Smooth muscle cell (in vitro differentiated cells): ENCODE data around the gene MAPKBP1. TPM values are rescaled to one million over a fixed set of nuclear protein-coding genes. Genes with fewer than 3 reads are reported as not detected.

Experiments
- DNase-seq: peaks from one replicate; lab custom pipeline; 2025; ENCODE audit not compliant: unreplicated experiment; lab: John Stamatoyannopoulos, UW
- H2AFZ ChIP-seq: fragments of 200-600 bp; sonication (generic); 2 replicates; pipeline ENCODE4 v1.6.0; 2016; ENCODE audit warnings: antibody characterized with exemption, low read depth, mild to moderate bottlenecking
- H3F3A ChIP-seq: fragments of 200-600 bp; sonication (generic); 2 replicates; pipeline ENCODE4 v1.6.0; 2017; ENCODE audit warnings: antibody characterized with exemption, low read depth
- H3K27ac ChIP-seq: fragments of 200-600 bp; sonication (generic); 2 replicates; pipeline ENCODE4 v1.5.1; 2016; ENCODE audit warnings: low read depth, mild to moderate bottlenecking
- H3K27me3 ChIP-seq: fragments of 200-600 bp; sonication (generic); 2 replicates; pipeline ENCODE4 v1.6.1; 2016; ENCODE audit warnings: low read depth, mild to moderate bottlenecking
- H3K36me3 ChIP-seq: fragments of 200-600 bp; sonication (generic); 2 replicates; pipeline ENCODE4 v1.5.1; 2016; ENCODE audit warnings: low read depth
- H3K4me1 ChIP-seq: fragments of 200-600 bp; sonication (generic); 2 replicates; pipeline ENCODE4 v1.5.1; 2016; ENCODE audit warnings: low read depth
- H3K4me2 ChIP-seq: fragments of 200-600 bp; sonication (generic); 2 replicates; pipeline ENCODE4 v1.6.0; 2016; ENCODE audit warnings: mild to moderate bottlenecking
- H3K4me3 ChIP-seq: fragments of 200-600 bp; sonication (generic); 2 replicates; pipeline ENCODE4 v1.5.1; 2016; ENCODE audit warnings: mild to moderate bottlenecking
- H3K79me2 ChIP-seq: fragments of 200-600 bp; sonication (generic); 2 replicates; pipeline ENCODE4 v1.6.0; 2016; ENCODE audit warnings: low read depth, mild to moderate bottlenecking
- H3K9ac ChIP-seq: fragments of 200-600 bp; sonication (generic); 2 replicates; pipeline ENCODE4 v1.6.0; 2016; ENCODE audit warnings: low read depth
- H3K9me3 ChIP-seq: fragments of 200-600 bp; sonication (generic); replicated peaks from 2 replicates; pipeline ENCODE4 v1.5.1; 2016; ENCODE audit warnings: low read depth
- H4K20me1 ChIP-seq: fragments of 200-600 bp; sonication (generic); 2 replicates; pipeline ENCODE4 v1.6.0; 2016; ENCODE audit warnings: low read depth
- CTCF ChIP-seq: fragments of 200-600 bp; sonication (generic); IDR thresholded peaks from 2 replicates; pipeline ENCODE4 v1.5.1; 2017; ENCODE audit warnings: borderline replicate concordance, mild to moderate bottlenecking, antibody characterized with exemption; ENCODE audit not compliant: insufficient read depth, poor library complexity, severe bottlenecking
- WGBS: methylation state at CpG from one replicate; pipeline ENCODE4 v1.1.7; 2016; ENCODE audit warnings: low lambda C conversion rate; 5-methylcytosine and 5-hydroxymethylcytosine counted together
- polyA plus RNA-seq: library from polyadenylated mRNA; unstranded; fragments of >200 nt; fragmentation: Nextera tagmentation; extraction: Ambion mirVana; gene quantifications from 2 replicates; pipeline ENCODE4 v1.2.1, GENCODE V29; 2016
- total RNA-seq: library from RNA; depleted of rRNA; stranded (reverse); fragments of >200 nt; gene quantifications from 2 replicates; pipeline ENCODE4 v1.2.3, GENCODE V29; 2014

The MAPKBP1 gene
- total and polyA plus RNA-seq, 2 experiments from 2014 or later: 6.6 to 10.7 TPM

GRCh38 chr15:41782371-41783282 lies 8.3 kb downstream of the MAPKBP1 start:
- H3K4me3 ChIP-seq: no peak overlapping the region
- WGBS: 96% methylated on average over 5 of the region's 5 CpGs
- no peaks in the 10 kb centered on the region for H3K27me3 ChIP-seq
- H3K9ac ChIP-seq: no peak overlapping the region
- no peak overlapping the region for H2AFZ ChIP-seq
- peaks cover 15% of the 10 kb centered on the region for H3F3A ChIP-seq
- H3K9me3 ChIP-seq: no peaks in the 10 kb centered on the region
- no peak for DNase-seq
- peaks cover 53% of the 10 kb centered on the region for H3K79me2 ChIP-seq
- H4K20me1 ChIP-seq: peaks cover 74% of the 10 kb centered on the region
- peaks cover 20% of the 10 kb centered on the region for H3K4me1 ChIP-seq
- no peak overlapping the region for H3K27ac ChIP-seq
- no peaks in the 10 kb centered on the region for H3K36me3 ChIP-seq
- no peak overlapping the region for H3K4me2 ChIP-seq
- no peak for TF ChIP-seq CTCF

GRCh38 chr15:41783296-41783695 lies 9.0 kb downstream of the MAPKBP1 start:
- H3K36me3 ChIP-seq: no peaks in the 10 kb centered on the region
- H3K27ac ChIP-seq: no peak overlapping the region
- H3K79me2 ChIP-seq: peaks cover 57% of the 10 kb centered on the region
- TF ChIP-seq CTCF: no peak
- no peaks in the 10 kb centered on the region for H3K27me3 ChIP-seq
- H3K4me2 ChIP-seq: no peak overlapping the region
- no peak overlapping the region for H3K4me3 ChIP-seq
- no peaks in the 10 kb centered on the region for H3K9me3 ChIP-seq
- 85% methylated on average over 1 of the region's 1 CpG for WGBS
- no peak overlapping the region for H3K9ac ChIP-seq
- DNase-seq: no peak
- H3F3A ChIP-seq: peaks cover 15% of the 10 kb centered on the region
- H3K4me1 ChIP-seq: peaks cover 15% of the 10 kb centered on the region
- no peak overlapping the region for H2AFZ ChIP-seq
- H4K20me1 ChIP-seq: peaks cover 72% of the 10 kb centered on the region

GRCh38 chr15:41788262-41788661 lies 14.0 kb downstream of the MAPKBP1 start:
- Histone ChIP-seq H3K4me1 (peaks cover 22% of the 10 kb centered on the region), H3K36me3 (no peaks in the 10 kb centered on the region), H3K27ac (no peak overlapping the region), H4K20me1 (peaks cover 76% of the 10 kb centered on the region), H3K4me3 (no peak overlapping the region), H3K27me3 (no peaks in the 10 kb centered on the region), H3K4me2 (no peak overlapping the region), H3K79me2 (peaks cover 40% of the 10 kb centered on the region), H3F3A (no peaks in the 10 kb centered on the region), H2AFZ (no peak overlapping the region), H3K9me3 (no peaks in the 10 kb centered on the region), H3K9ac (no peak overlapping the region)
- WGBS: 78% methylated on average over 3 of the region's 3 CpGs
- no peak for DNase-seq
- no peak for TF ChIP-seq CTCF
